HepG2 (cell line): ENCODE measurements around the gene RCOR1. TPM values are rescaled to one million over a fixed set of nuclear protein-coding genes. Genes with fewer than 3 reads are reported as not detected.

Experiments
- CSRNP1 ChIP-seq: sonication (generic); formaldehyde crosslinking; IDR thresholded peaks from 2 replicates; pipeline ENCODE4 v1.8.1; 2023; ENCODE audit warnings: mild to moderate bottlenecking, missing genetic modification reagents
- KLF11 ChIP-seq: IDR thresholded peaks from 2 replicates; pipeline ENCODE4 v1.6.1; 2016; ENCODE audit warnings: missing compliant biosample characterization
- NCOR1 ChIP-seq: fragments of 200-600 bp; sonication (generic); IDR thresholded peaks from 2 replicates; pipeline ENCODE4 v1.7.0; 2017; ENCODE audit warnings: antibody characterized with exemption, low read length, borderline replicate concordance
- PAWR ChIP-seq: sonication (generic); formaldehyde crosslinking; IDR thresholded peaks from 2 replicates; pipeline ENCODE4 v1.4.0; 2020; ENCODE audit warnings: missing genetic modification reagents, mild to moderate bottlenecking, borderline replicate concordance
- PCBP1 ChIP-seq: fragments of 200-400 bp; formaldehyde crosslinking; IDR thresholded peaks from 2 replicates; pipeline ENCODE4 v1.6.1; 2017; ENCODE audit warnings: mild to moderate bottlenecking, low read depth, low read length, borderline replicate concordance
- SIX1 ChIP-seq: sonication (generic); formaldehyde crosslinking; IDR thresholded peaks from 2 replicates; pipeline ENCODE4 v1.4.0; 2020; ENCODE audit warnings: missing genetic modification reagents, borderline replicate concordance
- THAP9 ChIP-seq: sonication (generic); formaldehyde crosslinking; IDR thresholded peaks from 2 replicates; pipeline ENCODE4; 2020; ENCODE audit warnings: missing genetic modification reagents, mild to moderate bottlenecking, borderline replicate concordance
- ZNF263 ChIP-seq: sonication (generic); formaldehyde crosslinking; IDR thresholded peaks from 2 replicates; pipeline ENCODE4 v1.4.0; 2020; ENCODE audit warnings: missing genetic modification reagents
- ZNF280D ChIP-seq: sonication (generic); formaldehyde crosslinking; IDR thresholded peaks from 2 replicates; pipeline ENCODE4 v1.5.1; 2020; ENCODE audit warnings: mild to moderate bottlenecking, missing genetic modification reagents
- ZNF292 ChIP-seq: sonication (generic); formaldehyde crosslinking; IDR thresholded peaks from 2 replicates; pipeline ENCODE4 v1.8.1; 2022; ENCODE audit warnings: mild to moderate bottlenecking, low read depth, missing genetic modification reagents, borderline replicate concordance
- ZNF547 ChIP-seq: sonication (generic); formaldehyde crosslinking; IDR thresholded peaks from 2 replicates; pipeline ENCODE4 v1.5.1; 2020; ENCODE audit warnings: mild to moderate bottlenecking, missing genetic modification reagents
- polyA plus RNA-seq, 8 experiments: library from polyadenylated mRNA; depleted of rRNA in 3 of 8; stranded (reverse) in 7 of 8; unstranded in 1 of 8; fragments of >200 nt; fragmentation: Illumina TruSeq in 4 of 8; extraction: Trizol in 4 of 8; gene quantifications; 2 replicates each; pipeline versions ENCODE4 v1.2.1 to v1.2.3, GENCODE V29; 2011 to 2016; ENCODE audit warnings: low read depth in 4 of 8, missing spikeins in 1 of 8, mixed read lengths in 1 of 8; ENCODE audit not compliant: insufficient read depth in 1 of 8
- total RNA-seq, 5 experiments: library from RNA; depleted of rRNA; stranded (reverse); fragments of >200 nt; fragmentation: Illumina TruSeq; extraction: Trizol; gene quantifications; 2 replicates each; pipeline ENCODE4 v1.2.3, GENCODE V29; 2016; ENCODE audit warnings: low read depth in 1 of 5
- TF ChIP-seq, protein P1 (sequence below): sonication (generic); formaldehyde crosslinking; IDR thresholded peaks from 2 replicates; pipeline ENCODE4 v1.5.0; 2020; ENCODE audit warnings: mild to moderate bottlenecking, missing genetic modification reagents
- TF ChIP-seq, protein P2 (sequence below): conservative IDR thresholded peaks from 2 replicates; pipeline ENCODE4 v1.6.1; 2018; ENCODE audit warnings: missing genetic modification reagents

The RCOR1 gene
- total and polyA plus RNA-seq, 2 of the 13 experiments (the other 11 are each of a cell fraction or from before 2014, with no cell fraction given): 10.2 to 11.1 TPM

DNA sequence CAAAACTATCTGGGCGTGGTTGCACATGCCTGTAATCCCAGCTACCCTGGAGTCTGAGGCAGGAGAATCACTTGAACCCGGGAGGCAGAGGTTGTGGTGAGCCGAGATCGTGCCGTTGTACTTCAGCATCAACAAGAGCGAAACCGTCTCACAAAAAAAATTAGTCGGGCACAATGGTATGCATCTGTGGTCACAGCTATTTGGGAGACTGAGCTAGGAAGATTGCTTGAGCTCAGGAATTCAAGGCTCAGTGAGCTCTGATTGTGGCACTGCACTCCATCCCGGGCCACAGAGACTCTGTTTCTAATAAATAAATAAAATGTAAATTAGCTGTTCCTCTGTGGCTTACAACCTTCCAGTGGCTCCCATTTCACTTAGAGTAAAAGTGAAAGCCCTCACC, 28.0 kb downstream of the RCOR1 start (continued):
- TF ChIP-seq ZNF292 (CRISPR knock-in tag) (no peak), NCOR1 (no peak), THAP9 (CRISPR knock-in tag) (no peak), ZNF280D (CRISPR knock-in tag) (no peak), PAWR (CRISPR knock-in tag) (no peak), ZNF547 (CRISPR knock-in tag) (no peak), CSRNP1 (no peak), PCBP1 (no peak), ZNF263 (CRISPR knock-in tag) (no peak), KLF11 (CRISPR knock-in tag) (no peak), SIX1 (CRISPR knock-in tag) (no peak)
- TF ChIP-seq, protein P1, sequence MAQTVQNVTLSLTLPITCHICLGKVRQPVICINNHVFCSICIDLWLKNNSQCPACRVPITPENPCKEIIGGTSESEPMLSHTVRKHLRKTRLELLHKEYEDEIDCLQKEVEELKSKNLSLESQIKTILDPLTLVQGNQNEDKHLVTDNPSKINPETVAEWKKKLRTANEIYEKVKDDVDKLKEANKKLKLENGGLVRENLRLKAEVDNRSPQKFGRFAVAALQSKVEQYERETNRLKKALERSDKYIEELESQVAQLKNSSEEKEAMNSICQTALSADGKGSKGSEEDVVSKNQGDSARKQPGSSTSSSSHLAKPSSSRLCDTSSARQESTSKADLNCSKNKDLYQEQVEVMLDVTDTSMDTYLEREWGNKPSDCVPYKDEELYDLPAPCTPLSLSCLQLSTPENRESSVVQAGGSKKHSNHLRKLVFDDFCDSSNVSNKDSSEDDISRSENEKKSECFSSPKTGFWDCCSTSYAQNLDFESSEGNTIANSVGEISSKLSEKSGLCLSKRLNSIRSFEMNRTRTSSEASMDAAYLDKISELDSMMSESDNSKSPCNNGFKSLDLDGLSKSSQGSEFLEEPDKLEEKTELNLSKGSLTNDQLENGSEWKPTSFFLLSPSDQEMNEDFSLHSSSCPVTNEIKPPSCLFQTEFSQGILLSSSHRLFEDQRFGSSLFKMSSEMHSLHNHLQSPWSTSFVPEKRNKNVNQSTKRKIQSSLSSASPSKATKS (CRISPR knock-in tag): no peak
- TF ChIP-seq, protein P2, sequence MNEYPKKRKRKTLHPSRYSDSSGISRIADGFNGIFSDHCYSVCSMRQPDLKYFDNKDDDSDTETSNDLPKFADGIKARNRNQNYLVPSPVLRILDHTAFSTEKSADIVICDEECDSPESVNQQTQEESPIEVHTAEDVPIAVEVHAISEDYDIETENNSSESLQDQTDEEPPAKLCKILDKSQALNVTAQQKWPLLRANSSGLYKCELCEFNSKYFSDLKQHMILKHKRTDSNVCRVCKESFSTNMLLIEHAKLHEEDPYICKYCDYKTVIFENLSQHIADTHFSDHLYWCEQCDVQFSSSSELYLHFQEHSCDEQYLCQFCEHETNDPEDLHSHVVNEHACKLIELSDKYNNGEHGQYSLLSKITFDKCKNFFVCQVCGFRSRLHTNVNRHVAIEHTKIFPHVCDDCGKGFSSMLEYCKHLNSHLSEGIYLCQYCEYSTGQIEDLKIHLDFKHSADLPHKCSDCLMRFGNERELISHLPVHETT (CRISPR knock-in tag): no peak
- TF ChIP-seq, all 625 proteins: peak for 0
